ENCODE measurements around the gene DNAAF3.

GRCh38 chr19:55199620-55200204 lies 33.3 kb upstream of the DNAAF3 start:
- no peak for TF ChIP-seq POLR2A (IDR thresholded peaks at IDR 0.05)
- no peak for TF ChIP-seq CTCF (IDR thresholded peaks at IDR 0.05)
